Medulla oblongata (tissue), 1 donor: Measurements from ENCODE around the gene UNC80.

Experiments
- DNase-seq: peaks from one replicate; pipeline ENCODE4 v3.0.0-alpha.2; 2015; ENCODE audit errors: extremely low spot score

UNC80 gene

DNA sequence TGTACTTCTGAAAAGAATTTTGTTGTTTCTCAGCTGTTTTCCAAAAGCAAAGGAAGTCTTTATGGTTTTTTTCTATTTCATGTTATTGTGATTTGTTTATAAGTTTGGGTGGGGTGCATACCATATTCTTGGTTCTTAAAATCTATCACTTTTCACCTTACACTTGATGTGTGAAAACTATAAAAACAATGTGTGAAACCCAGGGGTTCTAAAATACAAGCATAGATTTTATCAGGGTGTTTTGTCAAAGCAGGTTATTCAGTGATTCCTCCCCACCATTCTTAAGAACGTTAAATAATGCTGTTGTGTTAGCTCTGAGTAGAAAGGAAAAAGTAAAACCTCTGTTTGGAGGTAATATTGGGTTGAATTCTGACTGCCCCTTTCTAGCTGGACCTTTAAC is 248.5 kb downstream of the UNC80 start:
- no peak for DNase-seq

- DNase-seq: no peak
These were observed 251.2 kb downstream of the UNC80 start for GRCh38 chr2:210022824-210023223.

- DNase-seq: no peak
These were observed 256.0 kb downstream of the UNC80 start for GRCh38 chr2:210027608-210028007.

DNA sequence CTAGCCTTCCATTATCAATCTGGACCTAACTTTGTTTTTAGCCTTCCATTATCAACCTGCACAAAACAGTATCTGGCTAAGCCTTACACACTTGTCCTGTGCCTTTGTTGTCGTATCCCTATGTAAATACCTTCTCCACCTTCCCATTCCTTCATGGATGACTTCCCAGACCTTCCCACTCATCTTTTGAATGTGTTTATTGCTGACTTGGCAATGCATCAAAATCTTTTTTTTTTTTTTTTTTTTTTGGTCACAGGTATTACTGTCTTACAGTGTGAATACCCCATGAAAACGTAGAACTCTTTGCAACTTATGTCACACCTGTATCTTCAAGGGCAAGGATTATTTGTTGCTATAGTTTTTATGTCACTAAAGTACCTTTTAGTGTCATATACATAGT is 256.5 kb downstream of the UNC80 start:
- DNase-seq: no peak

GRCh38 chr2:210034087-210034683 is 262.6 kb downstream of the UNC80 start:
- DNase-seq: no peak

- no peak for DNase-seq
These were observed 264.0 kb downstream of the UNC80 start for GRCh38 chr2:210035679-210036078.

DNA sequence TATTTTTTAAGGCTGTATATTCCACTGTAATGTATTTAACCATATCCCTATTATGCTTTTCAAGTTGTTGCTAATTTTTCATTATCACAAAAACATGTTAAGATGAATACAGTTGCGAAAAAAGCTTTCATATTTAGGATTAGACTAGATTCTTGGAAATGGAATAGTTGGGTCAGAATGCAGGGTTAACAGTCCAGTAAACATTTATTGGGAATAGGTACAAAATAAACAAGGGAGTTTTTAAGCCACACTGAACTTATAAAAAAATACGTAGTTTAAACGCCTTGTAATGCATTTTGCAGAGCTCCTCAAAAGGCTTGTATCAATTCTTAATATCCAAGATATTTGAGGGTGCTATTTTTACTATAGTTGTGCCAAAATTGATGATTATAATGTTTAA is 266.4 kb downstream of the UNC80 start:
- DNase-seq: no peak

DNA sequence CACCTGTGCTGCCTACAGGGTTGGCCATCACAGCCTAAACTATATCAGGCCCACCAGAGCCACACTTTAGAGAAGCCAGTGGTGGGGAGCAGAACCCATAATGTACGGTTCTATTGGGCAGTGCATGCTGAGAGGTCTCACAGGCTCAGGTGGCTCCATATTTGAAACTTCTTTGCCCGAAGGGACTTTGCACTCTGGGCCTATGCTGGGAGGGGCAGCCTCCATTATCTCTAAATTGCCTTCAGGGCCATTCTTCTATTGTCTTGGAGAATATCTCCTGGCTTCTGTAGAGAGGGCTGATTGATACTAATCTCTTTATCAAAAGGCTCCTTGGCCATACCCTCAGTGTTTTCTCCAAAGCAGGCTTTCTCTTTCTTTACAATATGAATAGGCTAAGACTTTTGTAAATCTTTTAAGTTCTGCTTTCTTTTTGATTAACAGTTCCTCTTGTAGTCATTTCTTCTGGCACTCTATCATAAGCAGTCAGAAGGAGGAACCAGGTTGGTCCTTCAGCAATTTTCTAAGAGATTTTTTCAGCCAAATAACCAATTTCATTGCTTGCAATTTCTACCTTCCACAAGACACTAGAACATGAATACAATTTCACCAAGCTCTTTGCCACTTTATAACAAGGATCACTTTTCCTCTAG is 275.3 kb downstream of the UNC80 start:
- peak; percentile 4 for DNase-seq
